ENCODE data around the gene SELENOW. TPM values are rescaled to one million over a fixed set of nuclear protein-coding genes. Genes with fewer than 3 reads are reported as not detected.

SELENOW gene
- total and polyA plus RNA-seq, 2 of the 4 experiments (the other 2 are of a cell fraction), result 61.3 to 217 TPM

DNA sequence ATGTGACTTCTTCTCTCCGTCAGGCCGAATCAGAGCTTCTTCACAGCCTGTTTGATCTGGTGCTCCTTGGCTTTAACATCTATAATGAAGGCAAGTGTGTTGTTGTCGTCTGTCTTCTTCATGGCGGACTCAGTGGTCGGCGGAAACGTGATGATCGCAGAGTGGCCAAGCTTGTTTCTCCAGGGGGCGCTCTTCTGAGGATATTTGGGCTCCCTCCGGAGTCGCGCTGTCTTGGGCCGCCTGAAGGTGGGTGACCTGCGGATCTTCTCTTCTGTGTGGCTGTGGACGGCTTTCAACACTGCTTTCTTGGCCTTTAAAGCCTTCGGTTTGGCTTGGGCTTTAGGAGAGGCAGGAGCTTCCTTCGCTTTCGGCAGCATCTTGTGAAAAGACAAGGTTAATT, 16.0 kb downstream of the SELENOW start:
- H2BK5ac ChIP-seq (ENCODE audit: low read depth, low read length, poor library complexity, severe bottlenecking), result no peak overlapping the region
- no peak overlapping the region for H3K27ac ChIP-seq (ENCODE audit: insufficient read depth, low read length)
- no peaks in the 10 kb centered on the region for H3K9me3 ChIP-seq (ENCODE audit: control insufficient read depth, insufficient read depth, low read length)
- no peak overlapping the region for H2AK5ac ChIP-seq (ENCODE audit: low read depth, low read length)
- H3K18ac ChIP-seq (ENCODE audit: low read depth, low read length), result no peak overlapping the region
- H3K4me1 ChIP-seq (ENCODE audit: control insufficient read depth, insufficient read depth, low read length), result no peaks in the 10 kb centered on the region
- H3K9me1 ChIP-seq (ENCODE audit: insufficient read depth, low read length), result no peaks in the 10 kb centered on the region
- no peak overlapping the region for H3K23ac ChIP-seq (ENCODE audit: low read depth, low read length)
- no peak overlapping the region for H3K14ac ChIP-seq (replicated peaks; ENCODE audit: low read depth, low read length)
- ChIA-PET POLR2A (ENCODE audit: unreplicated experiment) (no interaction called here), CTCF (interaction anchor here (0.6 kb wide), 1 partner anchor 20 kb away, joined by 3 read pairs; no protein-coding TSS in a partner anchor)
- H2BK120ac ChIP-seq (ENCODE audit: low read depth, low read length), result no peak overlapping the region
- no TSS peak for BruUV-seq (replicated peaks)
- H2BK20ac ChIP-seq (ENCODE audit: low read depth, low read length), result no peak overlapping the region
- no peak overlapping the region for H4K8ac ChIP-seq (ENCODE audit: low read depth in 2 of 2, low read length in 2 of 2)
- WGBS, 2 experiments (ENCODE audit: extremely low coverage in 2 of 2, insufficient read length in 1 of 2), result 67% methylated on average over 1 of the region's 18 CpGs; no CpG with 5 or more reads in 1 of the 2 experiments
- H2BK15ac ChIP-seq (ENCODE audit: low read depth, low read length), result no peak overlapping the region
- no peak overlapping the region for H3K9ac ChIP-seq (ENCODE audit: low read depth, low read length)
- H3K79me1 ChIP-seq (ENCODE audit: low read depth in 1 of 2, low read length in 2 of 2), result no peaks in the 10 kb centered on the region
- H3K56ac ChIP-seq (ENCODE audit: extremely low read depth, insufficient read depth, low read length), result no peak overlapping the region
- no peak overlapping the region for H3K4me3 ChIP-seq (ENCODE audit: insufficient read depth, low read depth, low read length)
- H4K5ac ChIP-seq (ENCODE audit: low read depth, low read length), result no peak overlapping the region
- DNase-seq, result no peak
- no peaks in the 10 kb centered on the region for H4K20me1 ChIP-seq (ENCODE audit: insufficient read depth, low read length)
- H3K36me3 ChIP-seq (ENCODE audit: control insufficient read depth, insufficient read depth, low read length), result no peaks in the 10 kb centered on the region
- dilution Hi-C loops (cut with HindIII; ENCODE audit: low sequenced_read_pairs, unreplicated experiment) (no loop called here), in situ Hi-C loops (cut with MboI; ENCODE audit: low sequenced_read_pairs) (no loop called here), intact Hi-C loops (cut with micrococcal nuclease) (no loop called here)
- peaks cover 7% of the 10 kb centered on the region for H3K27me3 ChIP-seq (ENCODE audit: control insufficient read depth, insufficient read depth, low read length)
- no peak overlapping the region for H2AK9ac ChIP-seq (replicated peaks; ENCODE audit: low read depth, low read length, poor library complexity)
- H2AFZ ChIP-seq (replicated peaks; ENCODE audit: low read length, poor library complexity), result no peak overlapping the region
- H4K91ac ChIP-seq (ENCODE audit: insufficient read depth, low read depth, low read length), result no peak overlapping the region
- H3K4ac ChIP-seq (ENCODE audit: low read depth, low read length), result no peak overlapping the region
- no peak for ATAC-seq (ENCODE audit: low read depth)
- H3K4me2 ChIP-seq (ENCODE audit: low read depth, low read length), result no peak overlapping the region
- no peak for TF ChIP-seq NFE2L2 (IDR thresholded peaks at IDR 0.05; ENCODE audit: low read depth, low read length)
- TF ChIP-seq, protein P1, sequence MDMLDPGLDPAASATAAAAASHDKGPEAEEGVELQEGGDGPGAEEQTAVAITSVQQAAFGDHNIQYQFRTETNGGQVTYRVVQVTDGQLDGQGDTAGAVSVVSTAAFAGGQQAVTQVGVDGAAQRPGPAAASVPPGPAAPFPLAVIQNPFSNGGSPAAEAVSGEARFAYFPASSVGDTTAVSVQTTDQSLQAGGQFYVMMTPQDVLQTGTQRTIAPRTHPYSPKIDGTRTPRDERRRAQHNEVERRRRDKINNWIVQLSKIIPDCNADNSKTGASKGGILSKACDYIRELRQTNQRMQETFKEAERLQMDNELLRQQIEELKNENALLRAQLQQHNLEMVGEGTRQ (IDR thresholded peaks at IDR 0.05; ENCODE audit: low read depth, low read length), result no peak
- TF ChIP-seq CEBPB (IDR thresholded peaks at IDR 0.05; ENCODE audit: low read depth, low read length), result no peak
- no peak for TF ChIP-seq MXI1 (IDR thresholded peaks at IDR 0.05; ENCODE audit: borderline replicate concordance, low read depth, low read length)
- TF ChIP-seq SMC3 (IDR thresholded peaks at IDR 0.05; ENCODE audit: low read depth, low read length), result no peak
- TF ChIP-seq CHD1 (IDR thresholded peaks at IDR 0.05; ENCODE audit: low read depth, low read length), result no peak
- TF ChIP-seq FOS (IDR thresholded peaks at IDR 0.05; ENCODE audit: low read depth, low read length), result no peak
- no peak for TF ChIP-seq RFX5 (IDR thresholded peaks at IDR 0.05; ENCODE audit: low read depth, low read length)

Measured in IMR-90 (cell line).